ENCODE data around the gene ITPR2.
"Not testable (repeated sequence)": the region's sequence is repeated elsewhere in the genome, so short reads cannot be mapped to it uniquely, and the experiment has no call there.

Gene ITPR2

DNA sequence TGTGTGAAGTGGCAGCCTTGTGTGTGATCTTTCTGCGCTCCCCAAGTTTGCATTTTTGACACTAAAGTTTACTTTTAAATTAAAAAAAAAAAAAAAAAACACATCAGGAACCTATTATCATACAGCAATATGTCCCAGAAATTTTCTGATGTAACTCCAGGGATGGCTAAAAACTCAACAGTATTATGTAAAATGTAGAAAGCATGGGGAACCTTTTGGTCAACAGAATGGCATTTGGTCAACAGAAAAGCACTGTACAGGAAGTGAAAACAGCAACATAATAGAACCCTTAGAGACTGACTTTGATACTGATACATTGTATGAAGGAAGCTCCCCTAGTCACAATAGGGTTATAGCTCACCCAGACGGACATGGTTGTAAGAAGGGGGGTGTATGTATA lies 224.3 kb downstream of the ITPR2 start:
- TF ChIP-seq, protein P1, sequence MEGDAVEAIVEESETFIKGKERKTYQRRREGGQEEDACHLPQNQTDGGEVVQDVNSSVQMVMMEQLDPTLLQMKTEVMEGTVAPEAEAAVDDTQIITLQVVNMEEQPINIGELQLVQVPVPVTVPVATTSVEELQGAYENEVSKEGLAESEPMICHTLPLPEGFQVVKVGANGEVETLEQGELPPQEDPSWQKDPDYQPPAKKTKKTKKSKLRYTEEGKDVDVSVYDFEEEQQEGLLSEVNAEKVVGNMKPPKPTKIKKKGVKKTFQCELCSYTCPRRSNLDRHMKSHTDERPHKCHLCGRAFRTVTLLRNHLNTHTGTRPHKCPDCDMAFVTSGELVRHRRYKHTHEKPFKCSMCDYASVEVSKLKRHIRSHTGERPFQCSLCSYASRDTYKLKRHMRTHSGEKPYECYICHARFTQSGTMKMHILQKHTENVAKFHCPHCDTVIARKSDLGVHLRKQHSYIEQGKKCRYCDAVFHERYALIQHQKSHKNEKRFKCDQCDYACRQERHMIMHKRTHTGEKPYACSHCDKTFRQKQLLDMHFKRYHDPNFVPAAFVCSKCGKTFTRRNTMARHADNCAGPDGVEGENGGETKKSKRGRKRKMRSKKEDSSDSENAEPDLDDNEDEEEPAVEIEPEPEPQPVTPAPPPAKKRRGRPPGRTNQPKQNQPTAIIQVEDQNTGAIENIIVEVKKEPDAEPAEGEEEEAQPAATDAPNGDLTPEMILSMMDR (IDR thresholded peaks at IDR 0.05; ENCODE audit: low read depth, low read length, missing control alignments) = no peak
- H3K4me3 ChIP-seq (ENCODE audit: low read depth, low read length) = no peak overlapping the region
- DNase-seq (ENCODE audit: low read depth) = no peak

DNA sequence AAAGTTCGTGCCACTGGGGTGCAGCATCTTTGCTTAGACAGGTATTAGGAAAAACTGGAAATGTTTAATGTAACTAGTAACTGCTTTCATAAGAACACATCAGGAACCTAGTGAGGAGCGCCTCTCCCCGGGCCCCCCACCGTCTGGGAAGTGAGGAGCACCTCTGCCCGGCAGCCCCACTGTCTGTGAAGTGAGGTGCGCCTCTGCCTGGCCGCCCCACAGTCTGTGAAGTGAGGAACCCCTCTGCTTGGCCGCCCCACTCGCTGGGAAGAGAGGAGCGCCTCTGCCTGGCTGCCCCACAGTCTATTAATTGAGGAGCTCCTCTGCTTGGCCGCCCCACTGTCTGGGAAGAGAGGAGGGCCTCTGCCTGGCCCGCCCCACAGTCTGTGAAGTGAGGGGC lies 224.7 kb downstream of the ITPR2 start:
- no peak overlapping the region for H3K4me3 ChIP-seq (ENCODE audit: low read depth, low read length)
- DNase-seq (ENCODE audit: low read depth) = no peak
- TF ChIP-seq, protein P1 (IDR thresholded peaks at IDR 0.05; ENCODE audit: low read depth, low read length, missing control alignments) = no peak

DNA sequence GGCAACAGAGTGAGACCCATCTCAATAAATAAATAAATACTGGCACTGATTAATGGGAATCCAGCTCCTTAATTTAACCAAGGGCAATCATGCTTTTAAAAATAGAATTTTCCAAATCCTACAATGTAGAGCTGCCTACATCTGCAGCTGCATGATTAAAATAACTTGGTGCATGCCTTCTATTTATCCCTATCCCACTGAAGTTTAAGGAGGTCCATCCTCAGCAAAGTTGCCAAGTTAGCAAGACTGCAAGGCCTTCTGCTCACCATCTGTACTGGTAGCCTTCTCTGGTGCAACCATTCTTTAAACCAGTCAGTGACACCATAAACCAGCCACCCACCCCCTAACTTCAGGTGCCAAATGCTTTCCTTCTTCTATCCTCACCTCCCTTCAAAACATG lies 226.1 kb downstream of the ITPR2 start:
- no peak overlapping the region for H3K4me3 ChIP-seq (ENCODE audit: low read depth, low read length)
- no peak for DNase-seq (ENCODE audit: low read depth)
- TF ChIP-seq, protein P1 (IDR thresholded peaks at IDR 0.05; ENCODE audit: low read depth, low read length, missing control alignments) = no peak

DNA sequence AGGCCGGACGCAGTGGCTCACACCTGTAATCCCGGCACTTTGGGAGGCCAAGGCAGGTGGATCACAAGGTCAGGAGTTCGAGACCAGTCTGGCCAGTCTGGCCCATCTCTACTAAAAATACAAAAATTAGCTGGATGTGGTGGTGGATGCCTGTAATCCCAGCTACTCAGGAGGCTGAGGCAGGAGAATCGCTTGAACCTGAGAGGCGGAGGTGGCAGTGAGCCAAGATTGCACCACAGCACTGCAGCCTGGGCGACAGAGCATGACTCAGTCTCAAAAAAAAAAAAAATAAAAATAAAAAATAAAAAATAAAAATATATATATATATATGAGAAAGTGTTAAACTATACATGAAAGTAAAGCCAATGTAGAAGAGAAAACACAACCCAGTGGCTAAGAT lies 228.2 kb downstream of the ITPR2 start:
- not testable (repeated sequence) for DNase-seq (ENCODE audit: low read depth); H3K4me3 ChIP-seq (ENCODE audit: low read depth, low read length)

DNA sequence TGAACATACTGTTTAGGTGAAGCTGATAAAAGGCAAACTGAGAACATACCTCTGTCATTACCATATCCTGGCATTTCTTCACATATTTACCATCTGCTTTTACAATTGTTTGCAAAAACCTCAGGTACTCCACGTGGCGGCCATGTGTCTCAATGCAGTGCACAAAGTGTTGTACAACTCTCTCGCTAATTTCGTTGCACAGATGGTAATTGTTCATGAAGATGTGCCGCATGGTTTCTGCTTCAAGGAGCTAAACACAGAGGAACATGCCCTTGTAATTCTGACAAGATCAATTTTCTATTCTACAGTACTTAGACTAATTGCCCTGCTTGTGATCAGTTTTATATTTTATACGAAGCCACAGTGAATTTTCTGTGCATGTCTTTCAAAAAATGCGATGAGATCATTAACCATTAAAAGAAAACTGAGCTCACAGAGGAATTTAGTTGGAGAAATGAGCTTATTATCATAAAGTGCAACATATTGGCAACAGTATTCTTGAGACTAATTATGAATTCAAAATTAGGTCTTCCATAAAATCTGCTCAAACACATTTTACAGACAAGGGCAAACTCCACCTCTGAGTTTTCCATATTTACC lies 233.8 kb downstream of the ITPR2 start:
- DNase-seq (ENCODE audit: low read depth) = no peak
- no peak overlapping the region for H3K4me3 ChIP-seq (ENCODE audit: low read depth, low read length)
- TF ChIP-seq, protein P1 (IDR thresholded peaks at IDR 0.05; ENCODE audit: low read depth, low read length, missing control alignments) = no peak

DNA sequence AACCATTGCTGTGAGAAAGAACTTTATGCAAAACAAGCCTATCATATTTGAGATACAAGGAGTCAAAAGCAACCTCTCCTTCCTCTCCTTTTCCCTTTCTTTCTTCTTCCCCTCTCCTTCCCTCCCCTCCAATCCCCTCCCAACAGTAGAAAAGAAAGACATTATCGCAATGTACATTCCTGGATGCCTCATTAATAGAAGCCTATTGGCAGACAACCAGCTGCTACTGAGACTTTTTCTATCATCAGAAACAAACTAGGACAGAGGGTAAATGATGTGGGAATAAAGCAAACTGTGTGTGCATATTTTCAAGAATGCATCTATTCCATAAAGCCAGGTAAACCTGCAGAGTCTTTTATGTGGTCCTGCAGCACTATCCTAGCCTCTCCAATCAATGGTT lies 237.2 kb downstream of the ITPR2 start:
- no peak overlapping the region for H3K4me3 ChIP-seq (ENCODE audit: low read depth, low read length)
- TF ChIP-seq, protein P1 (IDR thresholded peaks at IDR 0.05; ENCODE audit: low read depth, low read length, missing control alignments) = no peak
- no peak for DNase-seq (ENCODE audit: low read depth)

DNA sequence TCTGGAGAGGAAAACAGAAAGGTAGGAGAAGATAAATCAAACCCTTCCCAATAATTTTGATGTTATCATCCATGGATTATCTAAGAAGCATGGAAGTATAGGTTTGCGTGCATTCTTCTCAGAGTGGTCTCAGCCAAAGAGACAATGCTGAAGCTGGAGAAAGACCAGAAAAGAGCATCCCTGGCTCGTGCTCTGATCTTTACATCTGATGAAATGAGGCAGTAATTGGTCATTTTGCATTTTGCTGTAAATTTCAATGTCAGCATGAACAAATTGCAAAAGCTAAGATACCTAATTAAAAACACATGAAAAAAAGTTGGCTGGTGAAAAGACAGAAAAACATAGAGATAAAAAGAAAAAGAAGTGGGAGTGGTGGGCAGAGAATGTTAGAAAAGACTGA lies 252.4 kb downstream of the ITPR2 start:
- no peak overlapping the region for H3K4me3 ChIP-seq (ENCODE audit: low read depth, low read length)
- no peak for DNase-seq (ENCODE audit: low read depth)
- TF ChIP-seq, protein P1 (IDR thresholded peaks at IDR 0.05; ENCODE audit: low read depth, low read length, missing control alignments) = no peak
